ENCODE measurements around the gene RTN4R.

DNA sequence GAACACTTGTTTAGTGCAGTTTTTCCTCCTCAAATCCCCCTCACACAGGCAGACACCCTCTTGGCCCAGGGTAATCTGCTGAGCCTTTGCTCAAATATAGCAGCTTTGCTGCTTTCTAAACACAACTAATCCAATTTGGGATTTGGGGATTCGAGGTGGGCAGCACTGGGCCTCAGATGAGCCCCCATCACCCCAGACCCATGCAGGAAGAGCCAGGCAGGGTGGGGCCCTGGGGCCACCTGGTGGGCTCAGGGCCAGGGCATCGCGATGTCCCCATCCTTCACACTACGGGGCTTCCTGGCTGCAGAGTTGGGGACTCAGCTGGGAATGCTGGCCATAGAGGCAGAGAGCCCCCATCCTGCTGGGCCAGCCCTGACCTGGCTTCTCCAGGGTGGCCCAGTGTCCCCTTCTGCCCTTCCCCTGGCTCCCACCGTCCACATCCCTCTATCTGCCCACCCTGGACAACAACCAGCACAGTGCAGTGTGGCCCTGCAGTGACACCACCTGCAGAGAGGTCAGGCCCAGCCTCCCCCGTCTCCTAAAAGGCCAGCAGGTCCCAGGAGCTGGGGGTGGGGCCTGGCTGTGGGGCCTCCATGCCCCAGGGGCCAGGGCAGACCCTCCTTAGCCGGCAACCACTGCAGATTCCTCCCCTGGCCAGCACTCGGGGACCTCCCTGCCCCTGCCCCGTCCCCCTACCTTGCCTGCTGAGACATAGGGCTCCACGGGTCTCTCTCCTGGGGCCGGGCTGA lies 60.7 kb downstream of the RTN4R start:
- TF ChIP-seq SPI1 (IDR thresholded peaks at IDR 0.05; ENCODE audit: low read depth, low read length) = no peak
- no peak for TF ChIP-seq POLR2AphosphoS5 (IDR thresholded peaks at IDR 0.05; ENCODE audit: low read depth, low read length)
- TF ChIP-seq POLR2A (IDR thresholded peaks at IDR 0.05; ENCODE audit: low read depth, low read length) = no peak
- TF ChIP-seq TAF1 (IDR thresholded peaks at IDR 0.05; ENCODE audit: low read depth, low read length) = no peak
- no peak for TF ChIP-seq POU2F2 (IDR thresholded peaks at IDR 0.05; ENCODE audit: low read depth, low read length)
- no peak for TF ChIP-seq PAX5 (IDR thresholded peaks at IDR 0.05; ENCODE audit: insufficient read depth, low read length, severe bottlenecking)
